C1 segment of cervical spinal cord (tissue), 14 donors: ENCODE data around the gene GDA.
"Not testable (repeated sequence)": the region's sequence is repeated elsewhere in the genome, so short reads cannot be mapped to it uniquely, and the experiment has no call there.

Experiments
- DNase-seq, 14 donors: peaks; one replicate each; lab custom pipeline; 2025; lab: John Stamatoyannopoulos, UW

The GDA gene

DNA sequence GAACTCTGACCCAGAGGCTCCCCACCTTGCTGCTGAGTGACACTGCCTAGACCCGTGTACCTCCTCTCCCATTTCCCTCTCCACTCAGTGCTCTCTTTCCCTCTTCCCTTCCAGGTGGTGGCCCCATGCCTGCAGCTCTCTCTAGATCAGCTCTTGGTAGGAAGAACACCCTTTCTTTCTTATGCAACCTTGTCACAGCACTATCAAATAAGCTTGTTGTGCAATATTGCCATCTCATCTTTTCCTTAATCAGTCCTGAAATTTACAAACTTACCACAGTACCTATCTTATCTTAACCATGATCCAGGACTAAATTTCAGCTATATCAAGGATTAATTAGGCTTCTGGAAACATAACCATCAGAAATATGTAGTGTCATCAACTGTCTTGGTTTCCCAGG lies 127.2 kb downstream of the GDA start:
- no peak for DNase-seq

DNA sequence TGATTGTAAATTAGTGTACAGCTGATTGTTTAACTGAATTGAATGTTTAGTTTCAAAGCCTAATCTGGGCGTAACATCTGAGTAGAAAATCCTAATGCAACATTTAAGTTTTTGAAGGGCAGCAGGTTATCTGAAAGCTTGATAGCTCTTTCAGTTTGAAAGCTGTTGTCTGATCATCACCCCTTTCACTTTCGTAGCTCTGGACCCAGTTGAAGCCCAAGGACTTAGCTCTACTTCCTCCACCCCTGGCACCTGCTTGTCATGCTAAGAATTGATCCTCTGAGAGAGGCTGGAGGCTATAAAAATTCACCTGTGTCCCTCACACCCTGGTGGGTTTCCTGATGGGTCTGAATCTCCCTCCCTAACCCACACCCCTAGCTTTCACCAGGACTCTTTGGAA lies 129.7 kb downstream of the GDA start:
- DNase-seq: no peak

DNA sequence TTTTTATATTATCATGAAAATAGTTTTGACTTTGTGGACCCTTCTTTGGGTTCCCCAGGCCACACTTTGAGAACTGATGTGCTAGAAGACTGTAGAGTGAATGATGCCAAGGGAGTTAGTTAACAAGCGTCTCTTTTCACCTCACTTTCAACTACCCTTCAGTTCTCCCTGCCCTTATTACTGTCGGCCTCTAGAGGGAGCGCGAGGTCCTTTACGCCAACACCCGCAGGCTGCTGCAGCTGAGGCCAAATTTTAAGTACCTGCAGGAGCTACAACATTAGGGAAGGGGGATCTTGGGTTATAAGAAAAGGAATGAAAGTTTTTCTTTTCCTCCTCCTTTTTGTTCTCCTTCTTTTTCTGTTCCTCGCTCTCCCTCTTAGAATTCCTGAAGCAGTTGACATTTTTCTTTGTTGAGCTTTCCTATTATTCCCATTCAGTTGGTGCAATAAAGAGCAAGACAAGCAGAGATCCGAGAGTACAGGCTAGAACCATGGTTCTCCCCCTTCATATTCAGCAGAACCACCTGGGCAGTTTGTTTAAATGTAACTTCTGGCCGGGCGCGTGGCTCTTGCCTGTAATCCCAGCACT lies 131.8 kb downstream of the GDA start:
- peak in 11 of 14 donors; percentile 5 to 49 (median 28) for DNase-seq

DNA sequence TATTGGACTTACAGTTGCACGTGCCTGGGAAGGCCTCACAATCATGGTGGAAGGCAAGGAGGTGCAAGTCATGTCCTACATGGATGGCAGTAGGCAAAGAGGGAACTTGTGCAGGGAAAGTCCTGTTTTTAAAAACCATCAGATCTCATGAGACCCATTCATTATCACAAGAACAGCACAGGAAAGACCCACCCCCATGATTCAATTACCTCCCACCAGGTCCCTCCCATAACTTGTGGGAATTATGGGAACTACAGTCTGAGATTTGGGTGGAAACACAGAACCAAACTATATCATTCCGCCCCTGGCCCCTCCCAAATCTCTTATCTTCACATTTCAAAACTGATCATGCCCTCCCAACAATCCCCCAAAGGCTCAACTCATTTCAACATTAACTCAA lies 140.2 kb downstream of the GDA start:
- no peak for DNase-seq

DNA sequence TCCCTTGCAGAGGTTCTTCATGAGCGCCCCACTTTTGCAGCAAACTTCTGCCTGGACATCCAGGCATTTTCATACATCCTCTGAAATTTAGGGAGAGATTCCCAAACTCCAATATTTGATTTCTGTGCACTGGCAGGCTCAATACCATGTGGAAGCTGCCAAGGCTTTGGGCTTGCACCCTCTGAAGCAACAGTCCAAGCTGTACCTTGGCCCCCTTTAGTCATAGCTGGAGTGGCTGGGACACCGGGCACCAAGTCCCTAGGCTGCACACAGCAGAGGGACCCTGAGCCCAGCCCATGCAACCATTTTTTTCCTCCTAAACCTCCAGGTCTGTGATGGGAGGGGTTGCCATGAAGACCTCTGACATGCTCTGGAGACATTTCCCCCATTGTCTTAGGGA lies 141.1 kb downstream of the GDA start:
- DNase-seq: no peak

DNA sequence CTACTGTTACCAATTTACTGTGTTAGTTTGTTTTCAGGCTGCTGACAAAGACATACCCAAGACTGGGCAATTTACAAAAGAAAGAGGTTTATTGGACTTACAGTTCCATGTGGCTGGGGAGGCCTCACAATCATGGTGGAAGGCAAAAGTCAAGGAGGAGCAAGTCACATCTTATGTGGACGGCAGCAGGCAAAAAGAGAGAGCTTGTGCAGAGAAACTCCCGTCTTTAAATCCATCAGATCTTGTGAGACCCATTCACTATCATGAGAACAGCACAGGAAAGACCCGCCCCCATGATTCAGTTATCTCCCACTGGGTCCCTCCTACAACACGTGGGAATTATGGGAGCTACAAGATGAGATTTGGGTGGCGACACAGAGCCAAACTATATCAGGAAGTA lies 142.3 kb downstream of the GDA start:
- not testable (repeated sequence) for DNase-seq

DNA sequence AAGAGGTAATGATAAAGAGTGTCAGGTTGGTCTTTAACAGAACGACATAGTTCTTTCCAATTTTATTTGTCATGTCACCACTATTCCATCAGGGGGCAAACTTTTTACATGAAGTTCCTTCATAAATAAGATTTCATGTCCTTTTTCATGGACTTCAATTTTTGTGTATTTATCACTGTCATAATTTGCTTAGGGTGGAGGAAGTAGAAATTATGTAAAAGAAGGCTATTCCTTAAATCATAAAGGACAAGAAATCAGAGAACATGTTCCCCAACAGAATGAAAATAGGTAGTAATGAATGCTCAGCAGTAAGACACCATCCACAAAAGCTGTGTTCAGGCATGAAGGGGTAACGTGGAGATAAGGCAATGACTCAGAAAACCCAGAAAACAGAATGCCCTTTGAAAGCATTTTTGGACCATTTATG lies 143.0 kb downstream of the GDA start:
- DNase-seq: peak in 1 of 14 donors; percentile 41

DNA sequence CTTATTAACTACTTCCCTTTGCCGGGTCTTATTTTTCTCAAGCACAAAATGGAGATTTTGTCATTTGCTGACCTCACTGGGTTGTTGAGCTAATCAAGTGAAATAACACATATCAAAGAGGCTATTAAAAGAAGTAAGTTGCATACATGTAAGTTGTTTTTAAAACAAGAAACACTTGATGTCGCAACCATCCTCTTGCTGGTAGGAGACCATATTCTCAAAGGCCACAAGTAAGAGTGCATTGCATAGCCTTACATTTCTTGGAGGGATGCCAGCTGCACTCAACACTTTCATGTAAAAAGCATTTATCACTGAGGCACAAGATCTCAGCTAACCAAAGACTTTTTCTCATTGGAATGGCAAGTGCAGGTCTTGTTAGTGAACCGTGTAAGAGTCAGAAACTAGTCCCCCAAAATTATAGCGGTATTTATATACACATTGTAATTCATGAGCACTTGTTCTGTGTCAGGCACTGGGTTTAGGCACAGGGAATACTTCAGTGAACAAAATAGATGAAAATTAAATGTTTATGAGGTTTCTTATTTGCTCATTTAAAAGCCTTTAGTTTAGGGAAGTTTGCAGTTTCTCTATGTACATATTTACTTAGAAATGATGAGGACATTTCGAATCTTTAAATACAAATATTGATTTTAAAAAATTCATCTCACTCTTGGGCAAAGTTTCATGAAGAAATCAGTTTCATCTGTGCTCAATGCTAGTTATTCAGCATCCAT lies 143.8 kb downstream of the GDA start:
- no peak for DNase-seq

DNA sequence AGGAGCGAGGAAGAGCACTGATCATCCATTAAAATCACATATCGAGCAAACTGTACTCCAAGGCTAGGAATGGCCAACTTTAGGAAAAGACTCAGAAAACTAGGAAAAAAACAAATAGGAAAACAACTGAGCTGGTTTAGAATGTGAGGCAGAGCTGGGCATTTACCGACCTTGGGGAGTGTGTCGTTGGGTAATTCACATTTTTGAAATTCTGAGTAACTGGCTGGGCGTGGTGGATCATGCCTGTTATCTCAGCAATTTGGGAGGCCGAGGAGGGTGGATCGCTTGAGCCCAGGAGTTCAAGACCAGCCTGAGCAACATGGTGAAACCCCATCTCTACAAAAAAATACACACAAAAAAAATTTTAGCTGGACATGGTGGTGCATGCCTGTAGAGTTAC lies 145.7 kb downstream of the GDA start:
- no peak for DNase-seq

DNA sequence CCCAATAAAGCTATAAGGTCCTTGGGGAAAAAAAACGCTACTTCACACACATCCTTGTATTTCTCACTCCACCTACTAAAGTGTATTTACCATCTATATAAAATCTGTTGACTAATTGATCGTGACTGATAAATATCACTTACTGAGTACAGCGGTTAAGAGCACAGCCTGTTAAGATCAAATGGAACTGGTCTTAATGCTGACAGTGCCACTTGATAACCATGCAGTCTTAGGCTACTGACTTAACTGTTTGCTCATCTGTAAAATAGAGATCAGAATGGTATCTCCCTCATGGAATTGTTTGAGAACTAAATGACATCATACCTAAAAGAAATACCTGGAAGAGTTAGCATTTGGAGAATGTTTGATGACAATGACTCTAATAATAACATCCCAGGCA lies 148.3 kb downstream of the GDA start:
- no peak for DNase-seq

DNA sequence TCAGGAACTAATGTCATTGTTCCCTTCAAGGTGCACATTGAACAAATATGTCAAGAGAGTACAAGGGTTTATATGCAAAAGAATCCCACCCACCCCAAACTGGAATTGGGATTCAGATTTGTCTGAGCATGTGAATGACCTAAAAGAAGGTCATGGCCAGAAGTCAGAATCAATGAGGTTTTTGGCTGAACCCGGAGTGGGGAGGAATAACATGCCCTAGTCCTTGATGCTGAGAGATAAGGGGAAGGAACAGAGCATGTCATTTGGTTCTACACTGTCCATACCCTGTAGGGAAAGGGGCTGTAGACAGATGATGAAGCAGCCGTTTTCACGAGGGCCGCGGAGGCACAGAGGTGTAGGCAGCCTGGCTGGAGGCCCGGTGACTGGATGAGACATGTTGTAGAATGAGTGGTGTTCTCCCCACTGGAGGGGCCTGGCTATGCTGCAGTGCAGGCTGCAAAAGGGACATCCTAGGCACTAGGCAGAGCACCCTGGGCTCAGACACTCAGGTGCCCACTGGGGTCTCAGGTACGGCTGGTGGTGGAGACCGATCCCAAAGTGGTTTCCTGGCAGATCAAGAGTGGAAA lies 149.9 kb downstream of the GDA start:
- DNase-seq: no peak

DNA sequence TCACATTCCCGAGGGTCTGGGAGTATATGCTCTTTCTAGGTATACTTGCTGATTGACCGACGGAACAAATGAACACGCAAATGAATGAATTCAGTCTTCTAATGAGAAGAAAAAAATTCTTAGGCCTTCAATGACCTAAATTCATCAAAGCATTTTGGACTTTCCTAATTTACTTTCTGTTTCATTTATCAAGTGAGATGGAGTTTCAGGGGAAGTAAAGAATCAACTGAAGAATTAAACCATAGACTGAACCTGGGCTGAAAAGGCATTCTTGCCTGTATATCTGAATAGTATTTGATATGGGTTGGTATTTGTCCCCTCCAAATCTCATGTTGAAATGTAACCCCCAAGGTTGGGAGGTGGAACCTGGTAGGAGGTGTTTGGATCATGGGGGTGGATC lies 151.6 kb downstream of the GDA start:
- no peak for DNase-seq
